B cell (primary cell): ENCODE measurements around the gene ARRB2. TPM values are rescaled to one million over a fixed set of nuclear protein-coding genes. Genes with fewer than 3 reads are reported as not detected.

Experiments
- ATAC-seq: fragments of 200-7000 bp; cut with Tn5 transposase; one replicate; pipeline ENCODE4 v1.10.0; 2021; ENCODE audit warnings: low read depth, mild to moderate bottlenecking, moderate number of reproducible peaks, moderate library complexity
- CTCF ChIA-PET: fragments of 350-600 bp; sonication (Branson Sonifier 250); formaldehyde crosslinking; loops from one replicate; lab custom pipeline; 2021; ENCODE audit warnings: antibody characterized with exemption, inconsistent platforms; lab: Charles Lee
- POLR2A ChIA-PET: fragments of 350-600 bp; sonication (Branson Sonifier 250); formaldehyde crosslinking; loops from one replicate; lab custom pipeline; 2021; ENCODE audit warnings: antibody characterized with exemption; lab: Charles Lee
- DNase-seq: peaks from one replicate; pipeline ENCODE4 v3.0.0; 2013
- H2AFZ ChIP-seq: 2 replicates; pipeline ENCODE4 v1.6.1; 2012; ENCODE audit warnings: mild to moderate bottlenecking, low read depth, low read length; ENCODE audit not compliant: insufficient read depth, poor library complexity, severe bottlenecking
- H3K27ac ChIP-seq, 2 donors: 1 replicate in 1 of 2; 2 replicates in 1 of 2; pipeline ENCODE4 v1.5.1; 2012 to 2013; ENCODE audit warnings: low read length in 2 of 2, mild to moderate bottlenecking in 2 of 2, moderate library complexity in 1 of 2
- H3K27me3 ChIP-seq, 4 experiments: fragments of 200-600 bp in 1 of 4; sonication (generic) in 1 of 4; replicated peaks in 1 of 4; 1 replicate in 2 of 4; 2 replicates in 2 of 4; pipeline versions ENCODE4 v1.6.1 to v1.7.0; 2013 to 2016; ENCODE audit warnings: low read length in 3 of 4, mild to moderate bottlenecking in 2 of 4, mixed read lengths in 1 of 4, moderate library complexity in 1 of 4; ENCODE audit not compliant: insufficient read depth in 4 of 4, control insufficient read depth in 3 of 4; ENCODE audit errors: control extremely low read depth in 1 of 4
- H3K36me3 ChIP-seq, 2 experiments: replicated peaks in 1 of 2; 1 replicate in 1 of 2; 2 replicates in 1 of 2; pipeline versions ENCODE4 v1.6.1 to v1.7.1; 2013; ENCODE audit warnings: low read length in 1 of 2; ENCODE audit not compliant: insufficient read depth in 2 of 2, control insufficient read depth in 1 of 2; ENCODE audit errors: control extremely low read depth in 1 of 2, extremely low read depth in 1 of 2
- H3K4me1 ChIP-seq, 2 donors: fragments of 200-600 bp in 1 of 2; sonication (generic) in 1 of 2; 1 replicate in 1 of 2; 2 replicates in 1 of 2; pipeline versions ENCODE4 v1.5.1 to v1.6.1; 2013 to 2017; ENCODE audit warnings: low read length in 2 of 2; ENCODE audit not compliant: control insufficient read depth in 2 of 2, insufficient read depth in 2 of 2
- H3K4me2 ChIP-seq: replicated peaks from 2 replicates; pipeline ENCODE3; 2012; ENCODE audit warnings: mild to moderate bottlenecking, low read depth, low read length; ENCODE audit not compliant: poor library complexity, severe bottlenecking
- H3K4me3 ChIP-seq, 5 experiments: fragments of 200-600 bp in 1 of 5; sonication (generic) in 1 of 5; 1 replicate in 3 of 5; 2 replicates in 2 of 5; pipeline versions ENCODE4 v1.5.1 to v1.7.0; 2011 to 2016; ENCODE audit warnings: low read length in 4 of 5, mild to moderate bottlenecking in 4 of 5, low read depth in 2 of 5, control low read depth in 1 of 5, moderate library complexity in 1 of 5; ENCODE audit not compliant: insufficient read depth in 1 of 5; ENCODE audit errors: control extremely low read depth in 1 of 5, extremely low read depth in 1 of 5
- H3K79me2 ChIP-seq: fragments of 200-600 bp; sonication (generic); one replicate; pipeline ENCODE4 v1.6.0; 2016; ENCODE audit warnings: low read length; ENCODE audit not compliant: control insufficient read depth, insufficient read depth
- H3K9ac ChIP-seq: fragments of 200-600 bp; sonication (generic); 2 replicates; pipeline ENCODE4 v1.6.1; 2017; ENCODE audit warnings: mild to moderate bottlenecking, low read length, moderate library complexity
- H3K9me3 ChIP-seq, 3 donors: one replicate each; pipeline versions ENCODE4 v1.6.1 to v1.7.1; 2013; ENCODE audit warnings: low read length in 2 of 3; ENCODE audit not compliant: control insufficient read depth in 2 of 3, insufficient read depth in 1 of 3; ENCODE audit errors: control extremely low read depth in 1 of 3
- H4K20me1 ChIP-seq: 2 replicates; pipeline ENCODE4 v1.6.0; 2012; ENCODE audit warnings: mild to moderate bottlenecking, low read length; ENCODE audit not compliant: insufficient read depth, control insufficient read depth, poor library complexity, severe bottlenecking
- H3K27ac Mint-ChIP-seq: one replicate; pipeline ENCODE4 v1.8.0; 2021; ENCODE audit warnings: mixed read lengths
- H3K27me3 Mint-ChIP-seq: one replicate; pipeline ENCODE4 v1.8.0; 2021; ENCODE audit warnings: mixed read lengths
- H3K4me1 Mint-ChIP-seq: one replicate; pipeline ENCODE4 v1.8.0; 2021; ENCODE audit warnings: mixed read lengths
- H3K4me3 Mint-ChIP-seq: one replicate; pipeline ENCODE4 v1.8.0; 2021; ENCODE audit warnings: mixed read lengths
- H3K9me3 Mint-ChIP-seq: one replicate; pipeline ENCODE4 v1.8.0; 2022; ENCODE audit warnings: mixed read lengths; ENCODE audit not compliant: insufficient read depth
- CTCF ChIP-seq: fragments of 200-600 bp; IDR thresholded peaks from one replicate; pipeline ENCODE4 v1.8.0; 2022; ENCODE audit warnings: antibody characterized with exemption, mild to moderate bottlenecking
- EZH2 ChIP-seq: IDR thresholded peaks from 2 replicates; pipeline ENCODE4 v1.6.1; 2012; ENCODE audit warnings: borderline replicate concordance, low read depth, mild to moderate bottlenecking, moderate library complexity, low read length; ENCODE audit not compliant: insufficient read depth, poor library complexity, severe bottlenecking
- whole genome bisulfite sequencing: methylation state at CpG from one replicate; pipeline ENCODE4 v1.1.5; 2013; ENCODE audit warnings: missing lambda C conversion rate; ENCODE audit not compliant: insufficient coverage; 5-methylcytosine and 5-hydroxymethylcytosine counted together
- intact Hi-C: fragments of 100-400 bp; cut with micrococcal nuclease; formaldehyde crosslinking; loops from one replicate; pipeline ENCODE4 v1.10.0; 2022
- polyA plus RNA-seq: library from polyadenylated mRNA; depleted of rRNA; stranded (reverse); fragments of >200 nt; gene quantifications from 2 replicates; pipeline ENCODE4 v1.2.3, GENCODE V29; 2012
- total RNA-seq, 2 donors: library from RNA; stranded (reverse); fragments of 120-200 nt in 1 of 2; gene quantifications; 1 replicate in 1 of 2; 2 replicates in 1 of 2; pipeline versions ENCODE4 v1.2.3 to v1.2.4, GENCODE V29; 2013 to 2022

ARRB2 gene
- total and polyA plus RNA-seq, 2 donors (not counting 1 experiment from before 2014, with no cell fraction given): 111 to 164 TPM

GRCh38 chr17:4742629-4743028 lies 32.2 kb downstream of the ARRB2 start:
- Histone ChIP-seq H3K4me1 (peaks cover 26 to 30% of the 10 kb centered on the region in 2 donors), H2AFZ (no peak overlapping the region), H3K27me3 (peaks cover 0 to 48% (median 18%) of the 10 kb centered on the region in 4 experiments), H3K9ac (no peak overlapping the region), H4K20me1 (no peaks in the 10 kb centered on the region), H3K9me3 (no peaks in the 10 kb centered on the region), H3K4me2 (no peak overlapping the region), H3K4me3 (no peak overlapping the region), H3K36me3 (no peaks in the 10 kb centered on the region), H3K79me2 (peaks cover 2% of the 10 kb centered on the region), H3K27ac (no peak overlapping the region)
- peaks cover 13% of the 10 kb centered on the region for H3K27me3 Mint-ChIP-seq
- H3K27ac Mint-ChIP-seq: no peak overlapping the region
- H3K4me1 Mint-ChIP-seq: peaks cover 23% of the 10 kb centered on the region
- no peak overlapping the region for H3K4me3 Mint-ChIP-seq
- 97% methylated on average over 9 of the region's 10 CpGs for WGBS
- CTCF ChIA-PET: interaction anchor here (2.0 kb wide), 1 partner anchor 47 kb away, joined by 5 read pairs; no protein-coding TSS in a partner anchor
- POLR2A ChIA-PET: no interaction called here
- DNase-seq (no peak), ATAC-seq (no peak)
- TF ChIP-seq EZH2: no peak
- no peak for TF ChIP-seq CTCF
- no peaks in the 10 kb centered on the region for H3K9me3 Mint-ChIP-seq
- intact Hi-C loops: no loop called here

GRCh38 chr17:4743216-4743615 lies 32.8 kb downstream of the ARRB2 start:
- no peak for ATAC-seq

More at GRCh38 chr17:4743216-4743615, 32.8 kb downstream of the ARRB2 start:
- H2AFZ ChIP-seq: no peak overlapping the region
- Mint-ChIP-seq H3K27me3 (peaks cover 17% of the 10 kb centered on the region), H3K4me3 (no peak overlapping the region), H3K27ac (peak overlapping the region; percentile 6), H3K9me3 (no peaks in the 10 kb centered on the region), H3K4me1 (peaks cover 26% of the 10 kb centered on the region)
- POLR2A ChIA-PET: no interaction called here
- no peak overlapping the region for H3K9ac ChIP-seq
- no peaks in the 10 kb centered on the region for H4K20me1 ChIP-seq
- H3K4me1 ChIP-seq: peaks cover 31 to 33% of the 10 kb centered on the region in 2 donors
- H3K27me3 ChIP-seq: peaks cover 0 to 48% (median 18%) of the 10 kb centered on the region in 4 experiments
- no peak for DNase-seq
- H3K9me3 ChIP-seq: no peaks in the 10 kb centered on the region
- no peaks in the 10 kb centered on the region for H3K36me3 ChIP-seq
- CTCF ChIA-PET: interaction anchor here (2.0 kb wide), 1 partner anchor 46 kb away, joined by 5 read pairs; no protein-coding TSS in a partner anchor
- no peak overlapping the region for H3K27ac ChIP-seq
- no peak overlapping the region for H3K4me3 ChIP-seq
- intact Hi-C loops: no loop called here
- no peak overlapping the region for H3K4me2 ChIP-seq
- WGBS: 94% methylated on average over 3 of the region's 8 CpGs
- TF ChIP-seq EZH2: no peak
- H3K79me2 ChIP-seq: peaks cover 2% of the 10 kb centered on the region
